GM19468 (cell line): ENCODE measurements around the gene LAPTM5.
"Not testable (repeated sequence)": the region's sequence is repeated elsewhere in the genome, so short reads cannot be mapped to it uniquely, and the experiment has no call there.

Experiments used
- ATAC-seq: cut with Tn5 transposase; IDR thresholded peaks from one replicate; pipeline ENCODE4 v1.9.1; 2021; ENCODE audit warnings: mild to moderate bottlenecking, moderate library complexity, moderate number of reproducible peaks; ENCODE audit not compliant: unreplicated experiment; ENCODE audit errors: extremely low read depth

Gene LAPTM5

GRCh38 chr1:30774550-30775432 is 17.2 kb upstream of the LAPTM5 start:
- no peak for ATAC-seq

- ATAC-seq: no peak
These were observed 16.3 kb upstream of the LAPTM5 start for GRCh38 chr1:30773722-30774358.

GRCh38 chr1:30771005-30771404 is 13.4 kb upstream of the LAPTM5 start:
- no peak for ATAC-seq

GRCh38 chr1:30770150-30770549 is 12.6 kb upstream of the LAPTM5 start:
- no peak for ATAC-seq

- ATAC-seq: no peak
These were observed 11.5 kb upstream of the LAPTM5 start for GRCh38 chr1:30768830-30769718.

GRCh38 chr1:30768159-30768829 is 10.7 kb upstream of the LAPTM5 start:
- ATAC-seq: no peak

- not testable (repeated sequence) for ATAC-seq
These were observed 9.4 kb upstream of the LAPTM5 start for GRCh38 chr1:30766948-30767347.

- no peak for ATAC-seq
These were observed 8.2 kb upstream of the LAPTM5 start for GRCh38 chr1:30765556-30766434.

- ATAC-seq: no peak
These were observed 7.5 kb upstream of the LAPTM5 start for GRCh38 chr1:30764939-30765555.

- ATAC-seq: no peak
These were observed 6.8 kb upstream of the LAPTM5 start for GRCh38 chr1:30764396-30764795.

GRCh38 chr1:30763651-30764248 is 6.2 kb upstream of the LAPTM5 start:
- ATAC-seq: no peak

GRCh38 chr1:30762930-30763650 is 5.5 kb upstream of the LAPTM5 start:
- ATAC-seq: no peak

- no peak for ATAC-seq
These were observed 4.8 kb upstream of the LAPTM5 start for GRCh38 chr1:30762152-30762929.

GRCh38 chr1:30761381-30762151 is 4.0 kb upstream of the LAPTM5 start:
- no peak for ATAC-seq

GRCh38 chr1:30760596-30761324 is 3.2 kb upstream of the LAPTM5 start:
- no peak for ATAC-seq
